ENCODE results near the gene PTOV1.

Gene PTOV1

DNA sequence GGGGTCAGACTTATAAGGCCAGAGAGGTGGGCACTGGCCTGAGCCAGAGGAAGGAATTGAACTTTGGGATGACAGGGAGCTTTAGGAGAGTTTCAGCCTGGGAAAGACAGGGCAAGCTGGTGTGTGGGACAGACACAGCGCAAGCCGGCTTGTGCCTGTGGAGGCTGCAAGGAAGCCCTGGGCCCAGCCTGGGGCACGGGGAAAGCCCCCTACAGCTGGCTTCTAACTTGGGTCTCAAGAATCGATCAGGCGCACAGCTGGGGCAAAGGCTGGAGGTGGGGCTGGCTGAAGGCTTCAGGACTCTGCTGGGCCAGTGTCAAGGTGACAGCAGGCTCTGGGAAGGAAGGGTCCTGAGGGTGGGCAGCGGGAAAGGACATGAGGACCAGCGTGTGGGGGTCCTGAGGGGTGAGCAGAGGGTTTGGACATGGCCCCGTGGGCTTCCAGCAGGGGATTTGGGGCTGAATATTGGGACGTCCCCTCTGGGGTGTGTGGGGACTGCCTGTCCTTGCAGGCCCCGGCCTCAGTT, 3.0 kb downstream of the PTOV1 start:
- in situ Hi-C loops (cut with HindIII; ENCODE audit: low sequenced_read_pairs), result no loop called here

DNA sequence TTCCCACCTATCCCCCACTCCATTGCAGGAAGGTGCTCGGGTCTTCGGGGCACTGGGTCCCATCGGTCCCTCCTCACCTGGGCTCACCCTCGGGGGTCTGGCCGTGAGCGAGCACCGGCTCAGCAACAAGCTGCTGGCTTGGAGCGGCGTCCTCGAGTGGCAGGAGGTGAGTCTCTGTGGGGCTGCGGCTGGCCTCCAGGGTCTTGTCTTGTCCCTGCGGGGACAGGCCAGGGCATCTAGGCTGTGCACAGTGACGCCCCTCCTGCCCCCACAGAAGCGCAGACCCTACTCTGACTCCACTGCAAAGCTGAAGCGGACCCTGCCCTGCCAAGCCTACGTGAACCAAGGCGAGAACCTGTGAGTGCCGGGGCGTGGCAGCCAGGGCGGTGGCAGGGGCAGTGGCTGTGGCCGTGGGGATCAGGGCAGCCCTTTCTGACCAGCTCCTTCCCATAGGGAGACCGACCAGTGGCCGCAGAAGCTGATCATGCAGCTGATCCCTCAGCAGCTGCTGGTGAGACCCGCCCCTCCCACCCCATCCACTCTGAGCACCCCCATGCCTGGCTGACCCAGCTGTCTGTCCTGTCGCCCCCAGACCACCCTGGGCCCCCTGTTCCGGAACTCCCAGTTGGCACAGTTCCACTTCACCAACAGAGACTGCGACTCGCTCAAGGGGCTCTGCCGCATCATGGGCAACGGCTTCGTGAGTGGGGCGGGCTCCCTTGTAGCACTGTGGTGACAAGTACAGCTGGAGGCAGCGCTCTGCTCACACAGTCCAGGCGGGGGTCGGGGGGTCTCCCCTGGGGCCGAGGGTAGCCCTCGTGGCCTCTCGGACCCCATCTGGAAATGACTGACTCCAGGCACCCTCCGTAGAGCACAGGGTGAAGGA, 3.7 kb downstream of the PTOV1 start:
- TF ChIP-seq, protein P1, sequence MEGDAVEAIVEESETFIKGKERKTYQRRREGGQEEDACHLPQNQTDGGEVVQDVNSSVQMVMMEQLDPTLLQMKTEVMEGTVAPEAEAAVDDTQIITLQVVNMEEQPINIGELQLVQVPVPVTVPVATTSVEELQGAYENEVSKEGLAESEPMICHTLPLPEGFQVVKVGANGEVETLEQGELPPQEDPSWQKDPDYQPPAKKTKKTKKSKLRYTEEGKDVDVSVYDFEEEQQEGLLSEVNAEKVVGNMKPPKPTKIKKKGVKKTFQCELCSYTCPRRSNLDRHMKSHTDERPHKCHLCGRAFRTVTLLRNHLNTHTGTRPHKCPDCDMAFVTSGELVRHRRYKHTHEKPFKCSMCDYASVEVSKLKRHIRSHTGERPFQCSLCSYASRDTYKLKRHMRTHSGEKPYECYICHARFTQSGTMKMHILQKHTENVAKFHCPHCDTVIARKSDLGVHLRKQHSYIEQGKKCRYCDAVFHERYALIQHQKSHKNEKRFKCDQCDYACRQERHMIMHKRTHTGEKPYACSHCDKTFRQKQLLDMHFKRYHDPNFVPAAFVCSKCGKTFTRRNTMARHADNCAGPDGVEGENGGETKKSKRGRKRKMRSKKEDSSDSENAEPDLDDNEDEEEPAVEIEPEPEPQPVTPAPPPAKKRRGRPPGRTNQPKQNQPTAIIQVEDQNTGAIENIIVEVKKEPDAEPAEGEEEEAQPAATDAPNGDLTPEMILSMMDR (IDR thresholded peaks at IDR 0.05; ENCODE audit: low read depth, low read length), result no peak
- in situ Hi-C loops (cut with HindIII; ENCODE audit: low sequenced_read_pairs), result no loop called here
- no peak overlapping the region for H3K4me3 ChIP-seq (ENCODE audit: low read depth, low read length)
- no peak for DNase-seq (ENCODE audit: low read depth, low spot score)

More for the DNA sequence above, 3.0 kb downstream of the PTOV1 start:
- TF ChIP-seq, protein P1 (IDR thresholded peaks at IDR 0.05; ENCODE audit: low read depth, low read length), result no peak
- H3K4me3 ChIP-seq (ENCODE audit: low read depth, low read length), result no peak overlapping the region
- DNase-seq (ENCODE audit: low read depth, low spot score), result no peak

DNA sequence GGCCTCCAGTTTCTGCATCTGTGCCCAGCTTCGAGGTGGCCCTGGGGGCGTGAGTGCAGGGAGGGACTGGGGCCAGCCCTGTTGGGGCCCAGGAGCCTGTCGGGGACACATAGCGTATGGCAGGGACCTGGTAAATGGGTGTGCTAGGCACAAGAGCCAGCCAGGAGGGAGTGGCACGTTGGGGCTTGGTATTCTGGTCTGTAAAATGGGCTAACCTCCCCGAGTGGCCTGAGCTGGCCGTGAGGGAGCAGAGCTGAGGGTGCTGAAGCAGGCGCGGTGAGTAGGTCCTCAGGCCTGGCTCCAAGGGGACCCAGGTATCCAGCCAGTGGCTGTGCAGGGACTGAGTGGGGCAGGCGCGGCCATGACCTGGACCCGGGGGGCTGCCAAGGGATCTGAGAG, 4.3 kb downstream of the PTOV1 start:
- in situ Hi-C loops (cut with HindIII; ENCODE audit: low sequenced_read_pairs), result no loop called here
- TF ChIP-seq, protein P1 (IDR thresholded peaks at IDR 0.05; ENCODE audit: low read depth, low read length), result no peak
- no peak for DNase-seq (ENCODE audit: low read depth, low spot score)
- H3K4me3 ChIP-seq (ENCODE audit: low read depth, low read length), result no peak overlapping the region

DNA sequence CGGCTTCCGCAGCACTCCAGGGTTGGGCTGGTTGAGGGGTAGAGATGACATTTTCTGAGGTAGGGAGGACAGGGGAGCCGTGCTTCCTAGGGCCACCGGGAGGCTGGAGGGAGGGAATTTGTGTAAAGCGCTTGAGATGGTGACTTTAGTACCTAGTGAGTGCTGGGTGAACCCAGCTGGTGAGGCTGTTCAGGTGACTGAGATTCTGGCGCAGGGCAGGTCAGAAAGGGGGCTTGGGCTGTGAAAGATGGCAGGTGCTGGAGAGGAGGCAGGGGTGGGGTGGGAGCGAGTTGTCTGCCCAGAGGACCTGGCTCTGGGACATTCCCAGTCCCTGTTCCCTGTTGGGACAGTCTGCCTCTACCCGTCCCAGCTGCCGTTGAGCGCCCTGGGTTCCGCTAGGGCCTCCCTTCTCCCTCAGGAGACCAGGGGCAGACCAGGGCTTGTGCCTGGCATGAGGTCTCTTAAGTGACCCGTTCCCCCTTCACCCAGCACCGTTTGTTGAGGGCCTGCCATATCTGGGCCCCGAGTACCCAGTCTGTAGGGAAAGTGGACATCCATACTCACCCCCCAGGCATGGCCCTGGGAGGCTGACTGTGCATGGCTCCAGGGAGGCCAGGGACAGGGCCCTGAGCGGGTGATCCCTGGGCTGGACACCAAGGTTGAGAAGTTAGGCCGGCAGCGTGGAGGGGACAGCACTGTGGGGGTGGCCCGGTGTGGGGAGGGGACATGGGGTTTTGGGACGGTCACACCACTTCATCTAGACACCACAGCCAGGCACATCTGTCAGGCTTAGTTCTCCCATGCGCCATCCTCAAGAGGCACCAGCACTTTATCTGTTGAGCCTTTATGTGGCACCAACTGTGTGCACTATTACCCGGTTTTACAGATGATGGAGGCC, 5.0 kb downstream of the PTOV1 start:
- no peak overlapping the region for H3K4me3 ChIP-seq (ENCODE audit: low read depth, low read length)
- in situ Hi-C loops (cut with HindIII; ENCODE audit: low sequenced_read_pairs), result no loop called here
- DNase-seq (ENCODE audit: low read depth, low spot score), result no peak
- TF ChIP-seq, protein P1 (IDR thresholded peaks at IDR 0.05; ENCODE audit: low read depth, low read length), result no peak

DNA sequence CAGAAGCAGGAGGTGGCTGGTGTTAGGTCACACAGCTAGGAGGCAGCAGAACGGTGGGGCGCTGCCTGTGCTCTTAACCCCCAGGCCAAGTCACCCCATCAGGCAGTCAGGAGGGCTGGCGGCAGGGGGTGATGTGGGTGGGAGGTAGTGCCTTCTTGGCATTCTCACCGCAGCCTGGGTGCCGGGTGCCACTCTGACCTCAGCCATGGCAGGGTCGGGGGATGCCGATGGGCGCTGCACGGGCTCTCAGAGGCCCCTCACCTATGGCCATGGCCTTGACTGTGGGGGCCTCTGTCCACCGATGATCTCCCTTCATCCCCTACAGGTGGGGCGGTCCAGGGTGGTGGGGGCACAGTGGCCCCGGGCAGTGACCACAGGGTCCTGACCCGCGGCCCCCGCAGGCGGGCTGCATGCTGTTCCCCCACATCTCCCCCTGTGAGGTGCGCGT, 5.6 kb downstream of the PTOV1 start:
- in situ Hi-C loops (cut with HindIII; ENCODE audit: low sequenced_read_pairs), result no loop called here
- TF ChIP-seq, protein P1 (IDR thresholded peaks at IDR 0.05; ENCODE audit: low read depth, low read length), result no peak
- no peak overlapping the region for H3K4me3 ChIP-seq (ENCODE audit: low read depth, low read length)
- no peak for DNase-seq (ENCODE audit: low read depth, low spot score)

DNA sequence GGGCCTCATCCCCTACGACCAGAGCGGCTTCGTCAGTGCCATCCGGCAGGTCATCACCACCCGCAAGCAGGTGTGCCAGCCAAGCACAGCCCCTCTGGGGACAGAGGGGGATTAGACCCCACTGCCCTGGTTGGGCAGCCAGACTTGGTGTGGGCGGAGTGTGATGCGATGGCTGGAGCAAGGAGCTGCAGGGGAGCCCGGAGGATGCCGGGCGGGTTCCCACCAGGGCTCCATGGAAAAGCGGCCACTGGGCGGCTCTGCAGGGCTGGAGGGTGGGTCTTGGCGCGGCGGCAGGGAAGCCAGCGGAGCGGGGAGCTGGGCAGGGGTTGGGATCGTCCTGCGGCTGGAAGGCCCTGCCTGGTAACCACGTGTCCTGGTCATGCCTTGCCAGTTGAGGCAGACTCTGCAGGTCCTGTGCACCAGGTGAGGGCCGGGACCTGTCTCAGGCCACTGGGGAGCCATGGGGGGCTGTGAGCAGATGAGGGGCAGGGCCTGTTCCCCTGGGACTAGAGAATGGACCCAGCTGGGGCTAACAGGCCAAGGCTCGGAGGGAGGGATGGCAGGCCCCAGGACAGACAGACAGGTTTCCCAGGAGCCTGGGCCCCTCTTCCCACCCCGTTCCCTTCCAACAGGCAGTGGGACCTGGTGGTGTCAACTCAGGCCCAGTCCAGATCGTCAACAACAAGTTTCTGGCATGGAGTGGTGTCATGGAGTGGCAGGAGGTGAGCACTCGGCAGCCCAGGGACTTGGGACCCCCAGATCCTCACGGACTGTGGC, 6.3 kb downstream of the PTOV1 start:
- TF ChIP-seq, protein P1 (IDR thresholded peaks at IDR 0.05; ENCODE audit: low read depth, low read length), result no peak
- in situ Hi-C loops (cut with HindIII; ENCODE audit: low sequenced_read_pairs), result no loop called here
- no peak for DNase-seq (ENCODE audit: low read depth, low spot score)
- no peak overlapping the region for H3K4me3 ChIP-seq (ENCODE audit: low read depth, low read length)
